ENCODE measurements around the gene RASL11B.

RASL11B gene

GRCh38 chr4:52823702-52824092 is 38.4 kb upstream of the RASL11B start:
- Histone ChIP-seq H2BK12ac (ENCODE audit: low read length in 2 of 2) (peak overlapping the region; percentile 65 to 81), H3K4me1 (ENCODE audit: control insufficient read depth, insufficient read depth, low read depth, low read length) (peaks cover 19% of the 10 kb centered on the region), H3K4ac (ENCODE audit: low read depth in 1 of 2, low read length in 2 of 2) (peak overlapping the region in 1 of 2 experiments; percentile 36), H3K4me2 (ENCODE audit: low read length, poor library complexity, severe bottlenecking) (no peak overlapping the region), H3K14ac (ENCODE audit: low read length in 2 of 2) (no peak overlapping the region), H2BK120ac (ENCODE audit: low read depth, low read length) (peak overlapping the region; percentile 57), H4K91ac (ENCODE audit: low read length) (no peak overlapping the region), H2AK5ac (ENCODE audit: low read length, severe bottlenecking) (peak overlapping the region; percentile 54), H3K27me3 (ENCODE audit: control insufficient read depth in 1 of 2, insufficient read depth in 1 of 2, low read length in 2 of 2) (peaks cover 0 to 3% of the 10 kb centered on the region in 2 experiments), H3K4me3 (ENCODE audit: insufficient read depth in 1 of 2, low read depth in 1 of 2, low read length in 2 of 2) (no peak overlapping the region), H3K9ac (ENCODE audit: low read length) (no peak overlapping the region), H3K27ac (ENCODE audit: low read length, poor library complexity, severe bottlenecking) (peak overlapping the region; percentile 82), H3K79me1 (replicated peaks; ENCODE audit: low read length, poor library complexity, severe bottlenecking) (no peaks in the 10 kb centered on the region), H4K8ac (ENCODE audit: low read length) (no peak overlapping the region), H3K36me3 (ENCODE audit: control insufficient read depth in 1 of 2, insufficient read depth in 2 of 2, low read depth in 1 of 2, low read length in 2 of 2) (no peaks in the 10 kb centered on the region), H2BK5ac (ENCODE audit: low read depth, low read length, poor library complexity, severe bottlenecking) (no peak overlapping the region), H2AFZ (ENCODE audit: low read depth, low read length) (no peak overlapping the region), H3K23ac (ENCODE audit: low read length in 2 of 2) (no peak overlapping the region), H2BK15ac (ENCODE audit: low read depth, poor library complexity, severe bottlenecking) (no peak overlapping the region), H3K18ac (ENCODE audit: low read depth in 1 of 2, low read length in 2 of 2) (peak overlapping the region in 1 of 2 experiments; percentile 72), H3K9me3 (ENCODE audit: control insufficient read depth, low read length) (no peaks in the 10 kb centered on the region)
- 16% methylated on average over 1 of the region's 1 CpG for WGBS
- DNase-seq = no peak

- no peaks in the 10 kb centered on the region for H3K36me3 ChIP-seq (ENCODE audit: control insufficient read depth in 1 of 2, insufficient read depth in 2 of 2, low read depth in 1 of 2, low read length in 2 of 2)
- H4K8ac ChIP-seq (ENCODE audit: low read length) = peak overlapping the region; percentile 0
- peak overlapping the region; percentile 54 for H2AK5ac ChIP-seq (ENCODE audit: low read length, severe bottlenecking)
- H3K23ac ChIP-seq (ENCODE audit: low read length in 2 of 2) = no peak overlapping the region
- no peak overlapping the region for H3K9ac ChIP-seq (ENCODE audit: low read length)
- no peak for DNase-seq
- peak overlapping the region; percentile 87 for H2BK5ac ChIP-seq (ENCODE audit: low read depth, low read length, poor library complexity, severe bottlenecking)
- H2BK15ac ChIP-seq (ENCODE audit: low read depth, poor library complexity, severe bottlenecking) = no peak overlapping the region
- no peaks in the 10 kb centered on the region for H3K79me1 ChIP-seq (replicated peaks; ENCODE audit: low read length, poor library complexity, severe bottlenecking)
- H3K4me3 ChIP-seq (ENCODE audit: insufficient read depth in 1 of 2, low read depth in 1 of 2, low read length in 2 of 2) = no peak overlapping the region
- H3K18ac ChIP-seq (ENCODE audit: low read depth in 1 of 2, low read length in 2 of 2) = peak overlapping the region; percentile 4 to 95
- WGBS = 99% methylated on average over 6 of the region's 6 CpGs
- peaks cover 19% of the 10 kb centered on the region for H3K4me1 ChIP-seq (ENCODE audit: control insufficient read depth, insufficient read depth, low read depth, low read length)
- H4K91ac ChIP-seq (ENCODE audit: low read length) = peak overlapping the region; percentile 0
- no peaks in the 10 kb centered on the region for H3K9me3 ChIP-seq (ENCODE audit: control insufficient read depth, low read length)
- no peak overlapping the region for H2AFZ ChIP-seq (ENCODE audit: low read depth, low read length)
- H3K4me2 ChIP-seq (ENCODE audit: low read length, poor library complexity, severe bottlenecking) = no peak overlapping the region
- H3K4ac ChIP-seq (ENCODE audit: low read depth in 1 of 2, low read length in 2 of 2) = no peak overlapping the region
- H2BK12ac ChIP-seq (ENCODE audit: low read length in 2 of 2) = peak overlapping the region; percentile 81 to 96
- H3K27ac ChIP-seq (ENCODE audit: low read length, poor library complexity, severe bottlenecking) = peak overlapping the region; percentile 82
- H3K14ac ChIP-seq (ENCODE audit: low read length in 2 of 2) = peak overlapping the region in 1 of 2 experiments; percentile 74
- no peak overlapping the region for H2BK120ac ChIP-seq (ENCODE audit: low read depth, low read length)
- peaks cover 0 to 3% of the 10 kb centered on the region in 2 experiments for H3K27me3 ChIP-seq (ENCODE audit: control insufficient read depth in 1 of 2, insufficient read depth in 1 of 2, low read length in 2 of 2)
Observed at GRCh38 chr4:52824270-52824602, 37.9 kb upstream of the RASL11B start.

- H4K8ac ChIP-seq (ENCODE audit: low read length) = peak overlapping the region; percentile 0
- H3K79me1 ChIP-seq (replicated peaks; ENCODE audit: low read length, poor library complexity, severe bottlenecking) = no peaks in the 10 kb centered on the region
- H3K4ac ChIP-seq (ENCODE audit: low read depth in 1 of 2, low read length in 2 of 2) = peak overlapping the region in 1 of 2 experiments; percentile 30
- H2BK15ac ChIP-seq (ENCODE audit: low read depth, poor library complexity, severe bottlenecking) = no peak overlapping the region
- no peaks in the 10 kb centered on the region for H3K36me3 ChIP-seq (ENCODE audit: control insufficient read depth in 1 of 2, insufficient read depth in 2 of 2, low read depth in 1 of 2, low read length in 2 of 2)
- H2AK5ac ChIP-seq (ENCODE audit: low read length, severe bottlenecking) = peak overlapping the region; percentile 54
- peak overlapping the region in 1 of 2 experiments; percentile 96 for H2BK12ac ChIP-seq (ENCODE audit: low read length in 2 of 2)
- no peaks in the 10 kb centered on the region for H3K9me3 ChIP-seq (ENCODE audit: control insufficient read depth, low read length)
- H3K9ac ChIP-seq (ENCODE audit: low read length) = no peak overlapping the region
- H3K27me3 ChIP-seq (ENCODE audit: control insufficient read depth in 1 of 2, insufficient read depth in 1 of 2, low read length in 2 of 2) = peaks cover 0 to 3% of the 10 kb centered on the region in 2 experiments
- no peak overlapping the region for H2AFZ ChIP-seq (ENCODE audit: low read depth, low read length)
- H3K4me1 ChIP-seq (ENCODE audit: control insufficient read depth, insufficient read depth, low read depth, low read length) = peaks cover 19% of the 10 kb centered on the region
- H2BK120ac ChIP-seq (ENCODE audit: low read depth, low read length) = no peak overlapping the region
- peak overlapping the region; percentile 24 for H4K91ac ChIP-seq (ENCODE audit: low read length)
- 21% methylated on average over 11 of the region's 12 CpGs for WGBS
- peak overlapping the region; percentile 87 for H2BK5ac ChIP-seq (ENCODE audit: low read depth, low read length, poor library complexity, severe bottlenecking)
- DNase-seq = peak; percentile 84
- H3K27ac ChIP-seq (ENCODE audit: low read length, poor library complexity, severe bottlenecking) = peak overlapping the region; percentile 82
- no peak overlapping the region for H3K4me3 ChIP-seq (ENCODE audit: insufficient read depth in 1 of 2, low read depth in 1 of 2, low read length in 2 of 2)
- peak overlapping the region; percentile 4 to 95 for H3K18ac ChIP-seq (ENCODE audit: low read depth in 1 of 2, low read length in 2 of 2)
- peak overlapping the region in 1 of 2 experiments; percentile 74 for H3K14ac ChIP-seq (ENCODE audit: low read length in 2 of 2)
- no peak overlapping the region for H3K4me2 ChIP-seq (ENCODE audit: low read length, poor library complexity, severe bottlenecking)
- H3K23ac ChIP-seq (ENCODE audit: low read length in 2 of 2) = no peak overlapping the region
Observed at GRCh38 chr4:52824603-52825459, 37.3 kb upstream of the RASL11B start.

- H4K91ac ChIP-seq (ENCODE audit: low read length) = peak overlapping the region; percentile 1
- H2AK5ac ChIP-seq (ENCODE audit: low read length, severe bottlenecking) = peak overlapping the region; percentile 34
Observed at GRCh38 chr4:52825460-52826090, 36.5 kb upstream of the RASL11B start.

More at GRCh38 chr4:52825460-52826090, 36.5 kb upstream of the RASL11B start:
- Histone ChIP-seq H2BK12ac (ENCODE audit: low read length in 2 of 2) (no peak overlapping the region), H2BK5ac (ENCODE audit: low read depth, low read length, poor library complexity, severe bottlenecking) (peak overlapping the region; percentile 3), H3K4me2 (ENCODE audit: low read length, poor library complexity, severe bottlenecking) (no peak overlapping the region), H3K79me1 (replicated peaks; ENCODE audit: low read length, poor library complexity, severe bottlenecking) (no peaks in the 10 kb centered on the region), H3K9me3 (ENCODE audit: control insufficient read depth, low read length) (no peaks in the 10 kb centered on the region), H3K9ac (ENCODE audit: low read length) (no peak overlapping the region), H2AFZ (ENCODE audit: low read depth, low read length) (no peak overlapping the region), H3K36me3 (ENCODE audit: control insufficient read depth in 1 of 2, insufficient read depth in 2 of 2, low read depth in 1 of 2, low read length in 2 of 2) (no peaks in the 10 kb centered on the region), H2BK120ac (ENCODE audit: low read depth, low read length) (no peak overlapping the region), H3K4me3 (ENCODE audit: insufficient read depth in 1 of 2, low read depth in 1 of 2, low read length in 2 of 2) (no peak overlapping the region), H3K14ac (ENCODE audit: low read length in 2 of 2) (peak overlapping the region in 1 of 2 experiments; percentile 19), H4K8ac (ENCODE audit: low read length) (no peak overlapping the region), H3K23ac (ENCODE audit: low read length in 2 of 2) (no peak overlapping the region), H3K18ac (ENCODE audit: low read depth in 1 of 2, low read length in 2 of 2) (peak overlapping the region; percentile 29 to 40), H3K4me1 (ENCODE audit: control insufficient read depth, insufficient read depth, low read depth, low read length) (peaks cover 19% of the 10 kb centered on the region), H2BK15ac (ENCODE audit: low read depth, poor library complexity, severe bottlenecking) (no peak overlapping the region), H3K27me3 (ENCODE audit: control insufficient read depth in 1 of 2, insufficient read depth in 1 of 2, low read length in 2 of 2) (peaks cover 0 to 3% of the 10 kb centered on the region in 2 experiments), H3K4ac (ENCODE audit: low read depth in 1 of 2, low read length in 2 of 2) (peak overlapping the region in 1 of 2 experiments; percentile 30), H3K27ac (ENCODE audit: low read length, poor library complexity, severe bottlenecking) (peak overlapping the region; percentile 82)
- DNase-seq = peak; percentile 56
- 8% methylated on average over 2 of the region's 3 CpGs for WGBS
